A673 (cell line): ENCODE data around the gene ARL11.

Experiments
- CTCF ChIP-seq: fragments of 300-800, 200-600 bp; sonication (generic); conservative IDR thresholded peaks from 2 replicates; pipeline ENCODE4 v1.5.1; 2017; ENCODE audit warnings: low read depth, mild to moderate bottlenecking, antibody characterized with exemption, low read length, moderate library complexity, mixed read lengths
- EZH2 ChIP-seq: fragments of 200-600 bp; sonication (generic); IDR thresholded peaks from 2 replicates; pipeline ENCODE4 v1.6.1; 2017; ENCODE audit warnings: borderline replicate concordance, low read depth, mild to moderate bottlenecking, mixed read lengths, antibody characterized with exemption, low read length; ENCODE audit not compliant: poor library complexity, severe bottlenecking

- TF ChIP-seq CTCF: no peak
- TF ChIP-seq EZH2: no peak
Observed at GRCh38 chr13:49638744-49639072, 10.4 kb downstream of the ARL11 start.
